ENCODE results near the gene ACTG1. TPM values are rescaled to one million over a fixed set of nuclear protein-coding genes. Genes with fewer than 3 reads are reported as not detected.

The ACTG1 gene
- total RNA-seq, 1 experiment from 2014 or later = 3,455 TPM

- POLR2A ChIA-PET = no interaction called here
- Mint-ChIP-seq H3K9me3 (peaks cover 3% of the 10 kb centered on the region; the same call in 1 of the 2 replicates), H3K27ac (no peak overlapping the region), H3K36me3 (no peaks in the 10 kb centered on the region), H3K4me3 (no peak overlapping the region), H3K27me3 (ENCODE audit: low read depth) (no peaks in the 10 kb centered on the region; the same call in none of the 2 replicates), H3K4me1 (no peaks in the 10 kb centered on the region)
- TF ChIP-seq RORB (CRISPR knock-in tag; IDR thresholded peaks at IDR 0.05) = no peak
- no peak for TF ChIP-seq ZNF232 (CRISPR knock-in tag; IDR thresholded peaks at IDR 0.05)
- TF ChIP-seq ZNF317 (CRISPR knock-in tag; IDR thresholded peaks at IDR 0.05; ENCODE audit: borderline replicate concordance, low read depth) = no peak
- TF ChIP-seq MXD4 (CRISPR knock-in tag; IDR thresholded peaks at IDR 0.05; ENCODE audit: borderline replicate concordance) = no peak
- CTCF ChIA-PET = interaction anchor here (0.9 to 2.9 kb wide), 3 partner anchors 11 to 31 kb away, joined by 4 to 11 read pairs (median 5); no protein-coding TSS in a partner anchor
- no peak for DNase-seq (ENCODE audit: low spot score)
- ATAC-seq = no peak
Observed at GRCh38 chr17:81470944-81471817, 41.4 kb downstream of the ACTG1 start.

GRCh38 chr17:81470270-81470943 lies 42.2 kb downstream of the ACTG1 start:
- H3K4me1 Mint-ChIP-seq = no peaks in the 10 kb centered on the region
- POLR2A ChIA-PET = no interaction called here

More at GRCh38 chr17:81470270-81470943, 42.2 kb downstream of the ACTG1 start:
- H3K4me3 Mint-ChIP-seq = no peak overlapping the region
- TF ChIP-seq TEAD4 (CRISPR knock-in tag; IDR thresholded peaks at IDR 0.05) = no peak
- no peak for TF ChIP-seq HMGA2 (CRISPR knock-in tag; IDR thresholded peaks at IDR 0.05)
- TF ChIP-seq IRF2 (CRISPR knock-in tag; IDR thresholded peaks at IDR 0.05; ENCODE audit: borderline replicate concordance, low read depth) = no peak
- no peak for TF ChIP-seq ATF6 (CRISPR knock-in tag; IDR thresholded peaks at IDR 0.05)
- no peak for TF ChIP-seq MAX (CRISPR knock-in tag; IDR thresholded peaks at IDR 0.05)
- TF ChIP-seq NFE2L1 (CRISPR knock-in tag; IDR thresholded peaks at IDR 0.05) = no peak
- TF ChIP-seq MLX (CRISPR knock-in tag; IDR thresholded peaks at IDR 0.05) = no peak
- TF ChIP-seq CREM (CRISPR knock-in tag; IDR thresholded peaks at IDR 0.05) = no peak
- no peak for TF ChIP-seq ESRRA (CRISPR knock-in tag; IDR thresholded peaks at IDR 0.05; ENCODE audit: borderline replicate concordance)
- TF ChIP-seq PRRX2 (CRISPR knock-in tag; IDR thresholded peaks at IDR 0.05) = no peak
- TF ChIP-seq FOXP1 (CRISPR knock-in tag; IDR thresholded peaks at IDR 0.05; ENCODE audit: borderline replicate concordance) = no peak
- TF ChIP-seq STAT6 (CRISPR knock-in tag; conservative IDR thresholded peaks at IDR 0.05; ENCODE audit: low read depth) = no peak
- TF ChIP-seq ELF4 (CRISPR knock-in tag; IDR thresholded peaks at IDR 0.05; ENCODE audit: low read depth) = no peak
- TF ChIP-seq JUN (CRISPR knock-in tag; IDR thresholded peaks at IDR 0.05) = no peak
- no peak for TF ChIP-seq AFF4 (CRISPR knock-in tag; IDR thresholded peaks at IDR 0.05; ENCODE audit: borderline replicate concordance)
- DNase-seq (ENCODE audit: low spot score) (no peak), ATAC-seq (no peak)
- H3K36me3 Mint-ChIP-seq = no peaks in the 10 kb centered on the region
- no peaks in the 10 kb centered on the region; the same call in 1 of the 2 replicates for H3K27me3 Mint-ChIP-seq (ENCODE audit: low read depth)
- no peak overlapping the region for H3K27ac Mint-ChIP-seq
- peaks cover 3% of the 10 kb centered on the region; the same call in 1 of the 2 replicates for H3K9me3 Mint-ChIP-seq
- CTCF ChIA-PET = interaction anchor here (1.1 kb wide), 1 partner anchor 30 kb away, joined by 4 read pairs; no protein-coding TSS in a partner anchor

Measured in WTC11 (cell line).